Daoy (cell line): ENCODE measurements around the gene ABLIM1. TPM values are rescaled to one million over a fixed set of nuclear protein-coding genes. Genes with fewer than 3 reads are reported as not detected.
"Not testable (repeated sequence)": the region's sequence is repeated elsewhere in the genome, so short reads cannot be mapped to it uniquely, and the experiment has no call there.

ENCODE experiments used
- DNase-seq: peaks from one replicate; pipeline ENCODE4 v3.0.0-alpha.2; 2015; ENCODE audit warnings: low read depth
- total RNA-seq: library from RNA; depleted of rRNA; stranded (reverse); fragments of >200 nt; shearing (Covaris generic); gene quantifications from 2 replicates; pipeline ENCODE4 v1.2.3, GENCODE V29; 2014; rRNA removed

Gene ABLIM1
- total RNA-seq, result 3.0 and 5.4 TPM in 2 replicates

DNA sequence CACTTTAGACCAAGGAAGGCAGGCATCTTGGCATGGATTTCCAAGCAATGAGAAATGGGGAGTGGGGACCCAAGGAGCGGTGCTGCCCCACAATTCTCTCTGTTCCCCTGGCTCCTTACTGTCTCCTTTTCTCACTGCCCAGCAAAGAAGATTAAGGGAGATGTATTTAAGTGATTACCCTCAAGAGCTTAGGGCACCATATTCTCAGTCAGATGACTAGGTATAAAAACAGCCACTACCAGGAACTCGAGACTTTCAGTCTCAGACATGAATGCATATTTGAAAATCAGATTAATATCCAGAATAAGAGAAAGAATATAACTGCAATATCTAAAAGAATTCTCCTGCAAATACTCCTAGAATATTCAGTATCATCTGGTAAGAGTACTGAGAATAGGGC lies at the start of gene ABLIM1:
Gene ABLIM1, minus strand, starts transcription at position 101 of the 400 bp plus-strand sequence. Its CDS starts 75 bp downstream, at position 26.
- no peak for DNase-seq

DNA sequence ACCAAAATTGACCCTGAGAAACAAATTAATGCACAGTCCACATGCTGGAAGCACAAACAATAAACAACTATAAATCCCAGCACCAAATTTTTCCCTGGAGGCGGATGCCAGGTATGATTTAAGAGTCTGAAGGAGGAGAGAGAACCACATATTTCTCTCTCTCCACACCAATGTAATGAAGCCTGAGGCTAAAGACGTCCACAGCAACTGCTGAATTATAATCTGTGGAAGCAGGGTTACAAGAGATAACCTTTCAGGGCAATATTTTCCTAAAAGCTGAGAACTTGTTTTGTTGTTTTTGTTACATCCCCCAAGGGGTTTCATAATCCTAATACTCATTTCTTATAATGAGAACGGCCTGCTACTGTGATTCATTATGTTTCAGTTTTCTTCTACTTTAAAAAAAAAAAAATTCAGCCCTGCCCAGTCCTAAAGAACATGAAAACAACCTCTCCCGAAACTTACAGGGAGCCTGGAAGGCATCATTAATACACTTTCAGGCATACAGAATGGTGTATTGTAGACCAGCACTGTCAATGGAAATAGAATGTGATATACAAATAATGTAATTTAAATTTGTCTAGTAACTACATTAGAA lies 48.5 kb upstream of the ABLIM1 start:
- no peak for DNase-seq

DNA sequence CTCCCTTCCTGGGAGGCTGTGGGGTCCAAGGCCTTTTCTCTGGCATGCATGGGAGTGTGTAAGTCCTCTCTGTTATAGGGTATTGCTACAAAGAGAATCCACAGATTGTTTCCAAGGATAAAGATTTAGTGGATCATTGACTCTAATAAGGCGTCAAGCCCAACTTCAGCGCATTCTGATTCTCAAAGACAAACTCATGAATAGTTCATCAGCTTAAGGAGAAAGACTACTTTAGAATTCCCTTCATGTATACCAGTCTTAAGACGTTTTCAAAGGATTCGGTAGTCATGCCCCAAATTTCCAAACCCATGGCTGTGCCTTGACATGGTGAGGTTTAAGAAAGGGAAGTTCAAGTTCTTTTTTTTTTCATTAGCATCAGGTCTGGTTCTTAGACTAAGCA lies 46.6 kb upstream of the ABLIM1 start:
- no peak for DNase-seq

DNA sequence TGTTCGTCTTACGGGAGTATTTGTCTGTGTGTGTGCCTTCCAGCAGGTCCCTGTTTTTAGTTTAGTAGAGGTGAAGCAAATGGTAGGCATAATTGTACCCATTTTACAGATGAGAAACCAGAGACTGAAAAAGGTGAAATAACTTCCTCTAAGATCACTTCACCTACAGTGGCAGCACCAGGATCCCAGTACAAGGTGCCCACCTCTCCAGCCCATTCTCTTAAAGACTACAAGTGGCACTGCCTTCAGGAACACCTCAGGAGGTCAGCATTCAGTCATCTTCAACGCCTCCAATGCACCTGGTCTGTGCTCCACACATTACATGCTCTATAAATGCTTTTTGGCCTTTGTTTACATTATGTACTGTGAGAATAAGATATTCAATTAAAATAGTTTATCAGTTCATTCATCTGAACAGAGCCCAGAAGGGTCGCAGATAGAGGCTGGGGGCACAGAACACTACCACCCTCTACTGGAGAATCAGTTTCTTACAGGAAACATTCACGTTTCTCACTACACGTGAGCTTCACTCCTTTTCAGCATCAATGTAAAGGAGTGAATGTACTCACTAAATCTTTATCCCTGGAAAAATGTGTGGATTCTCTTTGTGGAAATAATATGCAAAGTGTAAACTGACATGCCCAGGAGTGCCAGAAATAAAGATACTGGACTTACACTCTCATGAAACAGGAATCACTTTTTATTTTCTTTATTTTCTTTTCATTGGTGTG lies 45.5 kb upstream of the ABLIM1 start:
- DNase-seq, result peak; percentile 31

DNA sequence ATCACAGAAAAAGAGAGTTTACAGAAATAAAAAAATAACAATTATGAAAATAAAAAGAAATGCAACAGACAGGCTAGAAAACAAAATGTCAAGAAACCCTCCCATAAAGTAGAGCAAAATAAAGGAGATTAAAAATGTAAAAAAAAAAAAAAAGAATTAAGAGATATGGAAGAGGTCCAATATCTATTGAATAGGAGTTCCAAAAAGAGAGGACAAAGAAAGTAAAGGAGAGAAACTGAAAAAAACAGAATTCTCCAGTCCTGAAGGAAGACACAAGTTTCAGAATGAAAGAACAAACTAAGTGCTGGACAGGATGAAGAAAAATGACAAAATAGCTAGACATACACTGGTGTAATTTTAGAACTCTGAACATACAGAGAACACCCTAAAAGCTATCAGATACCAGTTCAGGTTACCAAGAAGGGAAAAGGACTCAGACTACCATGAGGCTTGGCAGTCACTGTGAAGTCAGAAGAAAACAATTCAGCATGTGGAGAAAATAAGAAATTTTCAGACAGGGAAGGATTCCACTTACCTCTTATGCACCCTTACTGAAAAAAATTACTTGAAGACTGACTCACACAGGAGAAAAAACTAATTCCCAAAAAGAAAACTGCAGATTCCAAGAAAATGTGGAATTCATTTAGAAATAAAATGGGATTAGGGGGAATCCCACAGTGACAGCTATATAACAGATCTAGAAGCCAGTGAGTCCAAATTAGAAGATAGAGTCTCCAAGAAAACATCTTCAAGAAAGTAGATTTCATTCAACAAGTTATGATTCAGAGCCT lies 40.4 kb upstream of the ABLIM1 start:
- no peak for DNase-seq

DNA sequence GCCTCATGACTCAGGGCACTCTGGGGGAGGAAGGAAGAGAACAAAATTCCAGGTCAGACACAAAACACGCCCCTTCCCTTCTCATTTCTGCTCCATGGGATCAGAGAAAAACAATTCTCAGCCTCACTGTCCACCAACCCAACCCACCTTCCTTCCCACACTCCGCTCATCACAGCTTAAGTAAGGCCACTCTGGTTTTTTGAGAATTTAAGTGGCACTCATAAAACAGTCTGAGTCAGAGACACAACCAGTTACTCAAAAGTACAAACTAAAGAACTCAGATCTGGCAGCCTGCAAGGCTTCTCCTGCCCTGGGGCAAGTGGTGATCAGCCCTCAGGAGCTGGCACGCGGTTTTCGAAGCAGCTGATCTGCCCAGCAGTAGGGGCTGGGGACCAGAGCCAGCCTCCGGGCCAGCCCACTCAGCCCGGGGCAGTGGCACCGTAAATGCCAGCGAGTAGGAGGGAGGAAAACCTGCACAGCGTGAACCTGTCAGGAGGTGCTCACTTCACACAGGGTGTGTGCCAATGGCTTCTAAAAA lies 39.1 kb upstream of the ABLIM1 start:
- peak; percentile 65 for DNase-seq

DNA sequence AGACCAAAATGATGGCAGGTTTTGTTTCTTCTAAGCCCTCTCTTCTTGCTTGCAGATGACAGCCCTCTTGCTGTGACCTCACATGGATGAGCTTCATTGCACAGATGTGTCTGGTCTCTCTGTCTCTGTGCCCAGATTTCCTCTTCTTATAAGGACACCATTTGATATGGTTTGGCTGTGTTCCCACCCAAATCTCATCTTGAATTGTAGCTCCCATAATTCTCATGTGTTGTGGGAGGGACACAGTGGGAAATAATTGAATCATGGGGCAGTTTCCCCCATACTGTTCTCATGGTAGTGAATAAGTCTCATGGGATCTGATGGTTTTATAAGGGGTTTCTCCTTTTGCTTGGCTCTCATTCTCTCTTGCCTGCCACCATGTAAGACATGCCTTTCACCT lies 38.2 kb upstream of the ABLIM1 start:
- not testable (repeated sequence) for DNase-seq

DNA sequence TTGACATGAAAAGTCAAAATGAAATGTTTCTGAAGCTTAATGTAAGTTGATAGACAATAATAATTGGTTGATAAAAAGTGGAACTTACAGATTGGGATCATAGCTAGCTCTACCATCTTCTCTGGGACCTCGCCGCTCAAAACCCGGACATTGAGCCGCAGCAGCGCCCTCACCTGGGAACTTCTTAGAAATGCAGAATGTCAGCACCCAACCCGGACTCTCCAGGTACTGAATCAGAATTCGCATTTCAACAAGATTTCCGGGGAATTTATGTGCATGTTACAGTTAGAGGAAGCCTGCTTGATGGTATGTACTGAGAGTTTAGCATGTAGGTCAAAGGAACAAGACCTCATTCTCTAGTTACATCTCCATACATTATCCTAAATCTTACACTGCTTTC lies 36.7 kb upstream of the ABLIM1 start:
- peak; percentile 44 for DNase-seq

DNA sequence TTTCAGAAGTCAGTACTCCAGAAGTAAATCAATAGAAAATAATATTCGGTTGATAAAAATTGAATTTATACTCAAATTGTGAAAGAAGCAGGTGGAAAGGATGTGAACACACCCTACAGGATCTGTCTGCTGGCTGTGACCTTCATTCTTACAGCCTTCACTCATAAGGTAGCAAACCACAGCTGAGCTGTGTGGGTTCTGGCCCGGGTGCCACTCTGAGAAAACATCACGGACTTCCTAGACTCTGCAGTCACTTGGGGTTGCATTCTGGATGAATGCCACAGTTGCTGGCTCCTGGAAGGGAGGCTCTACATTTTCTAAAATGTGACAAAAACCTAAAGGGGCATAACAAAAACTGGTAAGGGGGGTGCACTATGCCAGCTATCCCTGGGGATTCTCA lies 36.0 kb upstream of the ABLIM1 start:
- peak; percentile 48 for DNase-seq

DNA sequence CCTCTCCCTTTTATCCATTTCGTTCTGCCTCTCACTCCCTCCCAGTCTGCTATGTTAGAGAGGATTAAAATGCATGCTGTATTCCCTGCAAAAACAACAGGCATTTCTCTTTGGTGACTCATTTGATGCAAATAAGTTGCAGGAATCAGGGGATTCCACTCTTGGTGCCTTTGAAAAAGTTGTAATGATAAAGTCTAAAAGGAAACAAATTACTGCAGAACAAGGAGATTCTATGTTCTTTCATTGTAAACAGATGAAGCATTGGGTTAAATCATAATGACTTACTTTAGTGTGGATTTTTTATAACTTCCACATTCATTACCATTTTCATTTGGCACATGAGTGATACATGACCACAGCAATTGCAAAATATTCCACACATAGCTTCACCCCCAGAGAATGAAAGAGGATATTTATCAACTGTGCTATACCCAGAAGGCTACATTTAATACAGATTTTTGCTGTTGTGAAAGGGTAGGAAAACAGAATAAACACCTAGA lies 33.4 kb upstream of the ABLIM1 start:
- peak; percentile 30 for DNase-seq

DNA sequence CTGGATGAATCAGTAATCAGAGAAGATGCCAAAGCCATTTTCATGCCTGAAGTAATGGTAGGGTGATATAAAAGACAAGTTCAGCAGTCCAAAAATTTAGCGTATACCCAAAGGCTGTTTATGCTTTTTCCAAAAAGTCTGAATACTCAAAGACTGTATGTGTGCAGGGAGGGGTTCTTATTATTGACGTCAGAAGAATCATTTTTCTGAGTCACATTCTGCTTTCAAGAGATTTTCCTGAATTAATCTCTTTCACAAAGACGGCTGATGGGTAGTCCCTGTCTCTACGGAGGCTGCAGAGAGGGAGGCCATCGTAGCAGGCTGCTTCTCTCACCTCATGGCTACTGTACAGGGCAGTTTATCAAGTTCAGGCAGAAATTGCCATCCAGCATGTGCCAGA lies 30.7 kb upstream of the ABLIM1 start:
- no peak for DNase-seq

DNA sequence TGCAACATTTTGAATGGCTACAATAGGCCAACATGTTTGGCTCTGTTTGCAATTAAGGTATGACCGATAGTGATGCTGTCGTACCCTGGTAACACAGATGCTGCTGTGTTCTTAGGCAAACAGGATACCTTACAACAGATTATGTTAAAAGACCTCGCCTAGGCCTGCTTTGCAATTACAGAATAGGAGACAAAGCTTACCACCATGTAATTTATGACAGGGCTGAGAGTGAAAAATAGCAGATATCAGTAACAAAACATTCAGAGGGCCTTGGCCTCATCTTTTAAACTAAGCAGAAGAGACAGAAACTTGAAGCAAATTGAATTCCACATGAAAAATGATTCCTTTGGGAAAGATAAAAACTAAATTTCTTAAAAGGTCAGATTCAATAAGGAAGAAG lies 29.4 kb upstream of the ABLIM1 start:
- DNase-seq, result no peak

DNA sequence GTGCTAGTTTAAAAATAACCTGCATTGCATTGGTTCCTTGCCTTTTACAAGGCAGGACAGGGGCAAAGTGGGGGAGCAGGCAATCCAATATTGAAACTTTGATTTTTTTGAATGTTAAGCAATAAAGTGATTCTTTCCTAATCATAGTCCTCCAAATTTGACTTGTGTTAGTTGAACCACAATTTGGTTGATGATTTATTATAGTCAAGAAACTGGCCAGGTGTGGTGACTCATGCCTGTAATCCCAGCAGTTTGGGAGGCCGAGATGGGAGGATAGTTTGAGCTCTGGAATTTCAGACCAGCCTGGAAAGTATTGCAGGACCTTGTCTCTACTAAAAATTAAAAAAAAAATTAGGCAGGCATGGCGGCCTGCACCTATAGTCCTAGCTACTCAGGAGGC lies 27.9 kb upstream of the ABLIM1 start:
- no peak for DNase-seq

DNA sequence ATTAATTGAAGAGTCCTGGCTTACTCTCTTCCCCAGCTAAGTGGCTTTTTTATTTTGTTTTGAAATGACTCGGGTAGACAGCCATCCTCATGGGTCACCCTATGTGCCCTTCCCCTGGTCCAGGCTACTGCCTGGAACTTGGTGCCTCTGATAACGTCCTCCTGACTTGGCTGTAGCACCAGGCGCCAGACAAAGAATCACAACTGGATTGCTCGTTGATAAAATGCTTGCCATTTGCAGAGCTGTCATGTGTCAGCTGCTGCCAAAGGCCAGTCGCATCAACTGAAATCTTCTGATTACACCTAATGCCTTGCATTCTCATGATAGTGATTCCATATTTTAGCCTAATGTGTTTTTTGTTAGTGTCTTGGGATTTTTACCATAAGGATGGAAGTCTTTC lies 27.4 kb upstream of the ABLIM1 start:
- no peak for DNase-seq

DNA sequence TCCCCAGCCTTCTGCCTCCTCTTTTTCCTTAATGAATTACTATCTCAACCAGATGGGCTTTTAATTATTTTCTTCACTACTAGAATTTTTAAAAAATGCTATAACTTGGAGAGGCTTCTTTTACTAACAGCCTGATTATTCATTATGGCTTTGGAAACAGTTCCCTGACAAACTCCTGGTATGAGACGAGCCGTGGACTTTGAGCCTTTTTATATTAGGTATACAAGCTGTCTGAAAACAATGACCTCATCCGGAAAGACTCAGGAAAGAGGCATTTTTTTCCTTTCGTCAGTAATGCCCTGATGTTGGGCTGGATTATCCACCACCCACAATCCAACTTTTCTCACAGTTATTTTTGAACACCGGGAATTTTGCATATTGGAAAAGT lies 26.7 kb upstream of the ABLIM1 start:
- peak; percentile 60 for DNase-seq

DNA sequence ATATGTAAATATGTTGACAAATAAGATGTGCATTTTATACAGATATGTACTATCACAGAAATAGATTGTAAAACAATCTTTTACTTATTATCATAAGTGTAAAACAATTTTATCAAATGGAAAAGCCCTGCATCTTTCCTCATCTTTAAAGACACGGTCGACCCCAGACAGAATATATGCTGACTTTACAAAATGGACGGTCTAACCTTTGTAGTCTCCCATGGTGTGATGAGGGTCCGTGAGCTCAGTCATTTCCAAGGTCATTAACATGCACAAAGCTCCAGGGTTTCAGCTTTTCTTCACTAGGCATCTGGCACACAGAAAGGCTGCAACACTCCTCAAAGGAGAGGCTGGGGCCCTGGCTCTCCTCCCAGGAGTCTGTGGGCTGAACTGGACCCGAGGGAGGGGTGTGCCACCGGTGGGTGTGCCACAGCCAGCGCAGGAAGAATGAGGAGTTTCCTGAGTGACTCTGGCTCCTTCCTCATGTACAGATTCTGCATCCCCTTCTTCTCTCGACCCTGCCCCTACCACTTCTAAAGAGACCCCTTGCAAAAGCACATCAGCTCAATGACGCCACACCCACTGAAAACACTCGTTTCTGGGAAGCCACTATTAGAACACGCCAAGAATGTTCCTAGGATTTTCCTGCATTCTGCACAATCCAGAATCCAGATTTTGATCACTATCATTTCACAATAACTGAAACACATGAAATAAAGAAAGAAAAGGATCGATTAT lies 26.2 kb upstream of the ABLIM1 start:
- DNase-seq, result peak; percentile 47

DNA sequence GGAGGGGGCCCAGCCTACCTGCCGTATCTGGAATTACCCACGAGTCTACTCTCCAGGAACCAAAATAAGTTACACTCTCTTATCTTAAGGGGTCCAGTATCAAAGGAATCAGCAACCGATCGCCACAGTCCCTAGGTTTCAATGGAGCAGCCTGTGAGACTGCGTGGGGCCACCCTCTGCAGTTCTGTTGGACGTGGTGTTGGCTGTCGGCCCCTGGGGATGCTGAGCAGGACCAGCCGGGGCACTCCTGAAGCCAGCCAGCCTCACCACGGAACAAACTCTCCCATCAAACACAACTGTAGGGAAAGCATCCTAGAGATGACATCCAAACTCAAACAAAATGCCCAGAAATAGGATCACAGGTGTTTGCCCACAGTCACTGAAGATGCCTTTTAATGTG lies 25.5 kb upstream of the ABLIM1 start:
- no peak for DNase-seq

DNA sequence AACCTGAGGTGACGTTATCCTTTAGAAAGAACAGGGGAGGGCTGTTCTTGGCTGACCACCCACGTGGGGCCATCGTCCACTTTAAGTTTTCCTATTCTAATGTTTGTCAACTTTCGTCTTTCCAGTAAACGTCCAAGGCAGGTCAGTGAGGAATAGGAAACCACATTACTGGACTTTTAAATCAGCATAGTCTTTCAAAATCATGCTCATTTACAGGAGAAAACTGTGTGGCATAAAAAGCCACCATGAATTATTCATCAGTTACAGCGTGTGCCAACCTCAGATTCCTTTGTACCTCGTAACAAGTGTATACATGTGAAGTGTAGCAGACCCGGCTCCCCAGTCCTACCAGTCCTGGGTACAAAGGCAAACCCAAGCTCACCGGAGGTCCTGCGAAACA lies 25.1 kb upstream of the ABLIM1 start:
- DNase-seq, result peak; percentile 29

DNA sequence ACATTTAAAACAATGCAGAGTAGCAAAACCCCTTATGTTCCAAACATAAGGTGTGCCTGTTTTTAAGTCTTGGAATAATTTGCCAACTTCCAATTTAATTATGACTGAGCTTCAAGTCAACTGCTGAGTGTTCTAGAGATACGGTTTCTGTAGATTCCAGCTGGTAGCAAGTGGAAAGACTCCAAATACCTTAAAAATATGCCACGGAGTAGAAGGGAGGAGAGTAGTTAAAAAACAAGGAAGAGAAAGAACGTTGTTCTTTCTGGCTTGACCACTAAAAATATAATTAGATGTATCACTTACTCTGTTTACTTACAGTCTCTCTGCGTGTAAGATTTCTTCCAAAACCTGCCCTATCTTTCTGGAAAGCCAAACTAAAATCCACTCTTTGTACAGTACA lies 24.5 kb upstream of the ABLIM1 start:
- DNase-seq, result no peak

DNA sequence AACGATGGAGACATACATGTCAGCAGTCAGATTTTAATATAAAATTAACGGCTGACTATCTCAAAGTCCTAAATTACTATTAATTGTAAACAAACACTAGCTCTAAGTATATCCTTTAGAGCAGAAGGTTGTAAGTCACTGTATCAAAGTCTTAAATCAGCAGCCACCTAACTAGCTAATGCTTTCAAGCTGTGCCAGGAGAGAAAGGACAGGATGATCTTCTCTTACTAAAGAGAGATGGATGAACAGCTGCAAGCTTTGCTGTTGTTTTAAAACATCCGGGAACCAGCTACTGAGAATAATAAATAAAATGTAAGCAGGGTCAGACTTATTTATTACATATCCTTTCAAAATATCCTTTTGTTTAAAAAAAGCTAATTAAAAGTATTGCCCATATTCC lies 24.0 kb upstream of the ABLIM1 start:
- DNase-seq, result no peak

DNA sequence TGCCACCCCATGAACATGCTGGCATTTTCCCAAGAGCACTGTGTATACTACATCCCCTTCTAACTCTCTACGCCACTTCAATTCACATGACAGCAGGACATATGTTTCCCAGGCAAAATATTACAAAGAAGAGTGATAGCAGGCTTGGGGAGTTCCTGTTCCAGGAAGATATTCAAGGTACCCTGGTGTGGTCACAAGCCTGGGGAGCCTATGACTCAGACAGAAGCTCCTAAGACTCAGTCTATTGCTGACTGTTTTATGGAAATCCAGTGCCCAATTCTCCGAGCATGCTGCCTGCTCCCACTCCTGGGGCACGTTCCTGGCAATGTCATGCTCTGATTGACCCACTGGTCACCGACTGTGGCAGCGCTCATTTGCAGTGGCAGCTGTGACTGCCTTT lies 23.5 kb upstream of the ABLIM1 start:
- peak; percentile 72 for DNase-seq
